ENCODE measurements around the gene ZSCAN9. TPM values are rescaled to one million over a fixed set of nuclear protein-coding genes. Genes with fewer than 3 reads are reported as not detected.

The ZSCAN9 gene
- total and polyA plus RNA-seq, 4 donors = 1.3 to 4.8 (median 2.6) TPM

GRCh38 chr6:28263922-28264321 is 38.8 kb downstream of the ZSCAN9 start (continued):
- TF ChIP-seq NR2F2 (IDR thresholded peaks at IDR 0.05) = no peak

DNA sequence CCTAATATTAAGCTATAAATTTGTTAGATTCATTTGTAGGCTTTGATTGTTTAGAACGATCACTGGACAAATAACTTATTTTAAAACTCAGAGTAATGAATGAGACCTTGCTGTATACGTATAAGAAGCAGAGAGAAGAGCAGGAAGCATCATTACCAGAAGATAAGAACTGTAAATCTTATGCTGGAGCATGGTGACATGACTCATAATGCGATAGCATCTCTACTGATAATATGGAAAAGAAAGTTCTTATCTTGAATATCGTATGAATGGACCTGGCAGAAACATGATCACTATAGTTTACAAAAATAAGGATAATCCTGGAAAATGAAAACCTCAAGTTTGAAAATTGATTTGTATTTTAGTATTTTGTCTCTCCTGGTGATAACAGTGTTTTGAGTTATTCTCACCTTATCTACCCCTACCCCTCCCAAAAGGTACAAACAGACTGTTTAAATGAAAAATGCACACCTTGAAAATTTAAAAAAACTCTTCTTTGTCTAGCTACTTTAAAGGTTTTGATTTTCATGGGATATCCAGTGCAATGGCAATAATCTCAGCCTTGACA is 39.8 kb downstream of the ZSCAN9 start:
- no peak for DNase-seq (ENCODE audit: low spot score)
- Histone ChIP-seq H3K4me3 (ENCODE audit: low read depth in 1 of 3, low read length in 3 of 3) (no peak overlapping the region), H3K36me3 (ENCODE audit: control insufficient read depth in 4 of 4, insufficient read depth in 3 of 4, low read depth in 1 of 4, low read length in 3 of 4) (no peaks in the 10 kb centered on the region), H3K27ac (ENCODE audit: low read depth in 1 of 2, low read length in 2 of 2) (no peak overlapping the region), H3K27me3 (ENCODE audit: control insufficient read depth in 4 of 4, insufficient read depth in 4 of 4, low read length in 3 of 4) (no peaks in the 10 kb centered on the region), H3K4me1 (ENCODE audit: control insufficient read depth in 4 of 4, insufficient read depth in 4 of 4, low read length in 3 of 4) (peaks cover 3 to 13% (median 10%) of the 10 kb centered on the region in 4 donors), H3K9ac (ENCODE audit: low read depth in 1 of 2, low read length in 2 of 2) (no peak overlapping the region), H3K9me3 (ENCODE audit: control insufficient read depth in 4 of 4, low read length in 3 of 4) (peaks cover 0 to 2% (median 0%) of the 10 kb centered on the region in 4 donors)
- 64% methylated on average over 4 of the region's 4 CpGs for WGBS
- TF ChIP-seq REST (IDR thresholded peaks at IDR 0.05) (no peak), HNF4G (IDR thresholded peaks at IDR 0.05) (no peak), ZBTB33 (IDR thresholded peaks at IDR 0.05) (no peak), TAF1 (conservative IDR thresholded peaks at IDR 0.05) (no peak), YY1 (IDR thresholded peaks at IDR 0.05) (no peak)
- TF ChIP-seq, protein P1, sequence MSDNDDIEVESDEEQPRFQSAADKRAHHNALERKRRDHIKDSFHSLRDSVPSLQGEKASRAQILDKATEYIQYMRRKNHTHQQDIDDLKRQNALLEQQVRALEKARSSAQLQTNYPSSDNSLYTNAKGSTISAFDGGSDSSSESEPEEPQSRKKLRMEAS (IDR thresholded peaks at IDR 0.05) = no peak

- H3K36me3 ChIP-seq (ENCODE audit: control insufficient read depth in 4 of 4, insufficient read depth in 3 of 4, low read depth in 1 of 4, low read length in 3 of 4) = no peaks in the 10 kb centered on the region
- peak overlapping the region; percentile 67 to 99 (median 94) for H3K4me3 ChIP-seq (ENCODE audit: low read depth in 1 of 3, low read length in 3 of 3)
- peak overlapping the region; percentile 42 to 82 for H3K9ac ChIP-seq (ENCODE audit: low read depth in 1 of 2, low read length in 2 of 2)
- peaks cover 3 to 13% (median 10%) of the 10 kb centered on the region in 4 donors for H3K4me1 ChIP-seq (ENCODE audit: control insufficient read depth in 4 of 4, insufficient read depth in 4 of 4, low read length in 3 of 4)
- no peaks in the 10 kb centered on the region for H3K9me3 ChIP-seq (ENCODE audit: control insufficient read depth in 4 of 4, low read length in 3 of 4)
- H3K27me3 ChIP-seq (ENCODE audit: control insufficient read depth in 4 of 4, insufficient read depth in 4 of 4, low read length in 3 of 4) = no peaks in the 10 kb centered on the region
- TF ChIP-seq HNF4A (conservative IDR thresholded peaks at IDR 0.05) (no peak), ZBTB33 (IDR thresholded peaks at IDR 0.05) (no peak), FOXA1 (IDR thresholded peaks at IDR 0.05) (no peak), EGR1 (IDR thresholded peaks at IDR 0.05; ENCODE audit: low read depth in 2 of 2) (no peak), YY1 (IDR thresholded peaks at IDR 0.05) (no peak), JUND (IDR thresholded peaks at IDR 0.05) (no peak), REST (IDR thresholded peaks at IDR 0.05) (no peak), NR2F2 (IDR thresholded peaks at IDR 0.05) (no peak), TAF1 (conservative IDR thresholded peaks at IDR 0.05) (no peak)
- TF ChIP-seq, protein P2, sequence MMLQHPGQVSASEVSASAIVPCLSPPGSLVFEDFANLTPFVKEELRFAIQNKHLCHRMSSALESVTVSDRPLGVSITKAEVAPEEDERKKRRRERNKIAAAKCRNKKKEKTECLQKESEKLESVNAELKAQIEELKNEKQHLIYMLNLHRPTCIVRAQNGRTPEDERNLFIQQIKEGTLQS (IDR thresholded peaks at IDR 0.05) = no peak
- WGBS = 16% methylated on average over 5 of the region's 5 CpGs
- peak overlapping the region in 1 of 2 donors; percentile 70 for H3K27ac ChIP-seq (ENCODE audit: low read depth in 1 of 2, low read length in 2 of 2)
- no peak for DNase-seq (ENCODE audit: low spot score)
Observed at GRCh38 chr6:28266563-28266961, 41.5 kb downstream of the ZSCAN9 start.
